H1 (cell line): ENCODE data around the gene GDPGP1.

Experiments used
- CBX5 ChIP-seq: fragments of 300-800, 300-1000 bp; sonication (generic); IDR thresholded peaks from 2 replicates; pipeline ENCODE4 v1.7.1; 2016; ENCODE audit warnings: antibody characterized with exemption, low read length, low read depth
- CHD2 ChIP-seq: IDR thresholded peaks from 2 replicates; pipeline ENCODE4 v1.6.1; 2012; ENCODE audit warnings: low read length, improper control_type of control experiment
- EP300 ChIP-seq, 2 experiments: IDR thresholded peaks; 1 replicate in 1 of 2; 2 replicates in 1 of 2; pipeline ENCODE4 v1.6.1; 2011 to 2012; ENCODE audit warnings: low read depth in 2 of 2, low read length in 2 of 2, mild to moderate bottlenecking in 2 of 2, borderline replicate concordance in 1 of 2, inconsistent platforms in 1 of 2, moderate library complexity in 1 of 2
- EZH2 ChIP-seq: fragments of 200-600 bp; sonication (generic); IDR thresholded peaks from 2 replicates; pipeline ENCODE4 v1.7.1; 2012; ENCODE audit warnings: low read depth, mild to moderate bottlenecking, moderate library complexity, low read length, inconsistent platforms; ENCODE audit not compliant: severe bottlenecking
- JUN ChIP-seq: IDR thresholded peaks from 2 replicates; pipeline ENCODE4 v1.6.1; 2011; ENCODE audit warnings: low read depth, mild to moderate bottlenecking, improper control_type of control experiment, low read length
- NRF1 ChIP-seq: IDR thresholded peaks from 2 replicates; pipeline ENCODE4 v1.6.1; 2011; ENCODE audit warnings: mild to moderate bottlenecking, low read depth, low read length, improper control_type of control experiment
- POLR2A ChIP-seq, 2 experiments: IDR thresholded peaks; 1 replicate in 1 of 2; 2 replicates in 1 of 2; pipeline ENCODE4 v1.6.1; 2011; ENCODE audit warnings: low read depth in 2 of 2, low read length in 2 of 2, mild to moderate bottlenecking in 2 of 2; ENCODE audit errors: control extremely low read depth in 1 of 2
- SAP30 ChIP-seq: fragments of 300-600 bp; sonication (generic); IDR thresholded peaks from 2 replicates; pipeline ENCODE4 v1.7.1; 2012; ENCODE audit warnings: low read length, moderate library complexity, mild to moderate bottlenecking, inconsistent platforms; ENCODE audit not compliant: insufficient read depth, insufficient replicate concordance
- TF ChIP-seq, protein P1 (sequence below), 3 experiments: IDR thresholded peaks; 1 replicate in 2 of 3; 2 replicates in 1 of 3; pipeline versions ENCODE4 v1.5.1 to v1.6.1; 2011; ENCODE audit warnings: low read length in 3 of 3, mild to moderate bottlenecking in 3 of 3, inconsistent platforms in 2 of 3, low read depth in 1 of 3, moderate library complexity in 1 of 3; ENCODE audit not compliant: insufficient read depth in 1 of 3; ENCODE audit errors: control extremely low read depth in 1 of 3

DNA sequence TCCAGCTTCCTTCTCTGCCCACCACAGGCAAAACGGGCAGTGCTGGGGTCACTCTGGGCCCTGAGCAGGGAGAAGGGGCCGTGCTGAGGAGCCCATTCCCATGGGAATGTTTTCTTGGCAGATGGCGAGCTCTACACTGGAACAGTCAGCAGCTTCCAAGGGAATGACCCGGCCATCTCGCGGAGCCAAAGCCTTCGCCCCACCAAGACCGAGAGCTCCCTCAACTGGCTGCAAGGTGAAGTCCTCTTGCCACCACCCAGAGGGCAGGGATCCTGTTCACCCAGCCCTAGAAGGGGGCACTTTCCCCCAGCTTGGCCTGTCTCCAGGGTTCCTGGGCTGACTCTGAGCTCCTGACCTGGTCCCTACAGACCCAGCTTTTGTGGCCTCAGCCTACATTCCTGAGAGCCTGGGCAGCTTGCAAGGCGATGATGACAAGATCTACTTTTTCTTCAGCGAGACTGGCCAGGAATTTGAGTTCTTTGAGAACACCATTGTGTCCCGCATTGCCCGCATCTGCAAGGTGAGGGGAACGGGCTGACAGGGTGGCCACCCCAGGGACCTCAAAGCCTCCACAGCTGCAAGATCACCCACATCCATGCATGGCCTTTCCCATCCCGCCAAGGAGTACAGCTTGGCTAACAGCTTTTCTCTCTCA, 12.6 kb upstream of the GDPGP1 start:
- TF ChIP-seq CBX5 (no peak), POLR2A (IDR thresholded peaks at IDR 0.05; ENCODE audit: control extremely low read depth in 1 of 2, low read depth in 2 of 2, low read length in 2 of 2) (no peak), EP300 (IDR thresholded peaks at IDR 0.05; ENCODE audit: borderline replicate concordance in 1 of 2, low read depth in 2 of 2, low read length in 2 of 2) (no peak), NRF1 (no peak), SAP30 (no peak), EZH2 (no peak), CHD2 (no peak), JUN (no peak)
- TF ChIP-seq, protein P1, sequence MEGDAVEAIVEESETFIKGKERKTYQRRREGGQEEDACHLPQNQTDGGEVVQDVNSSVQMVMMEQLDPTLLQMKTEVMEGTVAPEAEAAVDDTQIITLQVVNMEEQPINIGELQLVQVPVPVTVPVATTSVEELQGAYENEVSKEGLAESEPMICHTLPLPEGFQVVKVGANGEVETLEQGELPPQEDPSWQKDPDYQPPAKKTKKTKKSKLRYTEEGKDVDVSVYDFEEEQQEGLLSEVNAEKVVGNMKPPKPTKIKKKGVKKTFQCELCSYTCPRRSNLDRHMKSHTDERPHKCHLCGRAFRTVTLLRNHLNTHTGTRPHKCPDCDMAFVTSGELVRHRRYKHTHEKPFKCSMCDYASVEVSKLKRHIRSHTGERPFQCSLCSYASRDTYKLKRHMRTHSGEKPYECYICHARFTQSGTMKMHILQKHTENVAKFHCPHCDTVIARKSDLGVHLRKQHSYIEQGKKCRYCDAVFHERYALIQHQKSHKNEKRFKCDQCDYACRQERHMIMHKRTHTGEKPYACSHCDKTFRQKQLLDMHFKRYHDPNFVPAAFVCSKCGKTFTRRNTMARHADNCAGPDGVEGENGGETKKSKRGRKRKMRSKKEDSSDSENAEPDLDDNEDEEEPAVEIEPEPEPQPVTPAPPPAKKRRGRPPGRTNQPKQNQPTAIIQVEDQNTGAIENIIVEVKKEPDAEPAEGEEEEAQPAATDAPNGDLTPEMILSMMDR (IDR thresholded peaks at IDR 0.05; ENCODE audit: control extremely low read depth in 1 of 3, insufficient read depth in 1 of 3, low read depth in 1 of 3, low read length in 3 of 3): peak; percentile 95
